Pulmonary artery endothelial cell (primary cell): Measurements from ENCODE around the gene SH2D3C. TPM values are rescaled to one million over a fixed set of nuclear protein-coding genes. Genes with fewer than 3 reads are reported as not detected.

Source experiments
- DNase-seq: peaks from one replicate; pipeline ENCODE4 v3.0.0-alpha.2; 2011; ENCODE audit warnings: low read depth, low spot score
- total RNA-seq: library from RNA; depleted of rRNA; stranded (reverse); fragments of >200 nt; gene quantifications from 2 replicates; pipeline ENCODE4 v1.2.3, GENCODE V29; 2014

SH2D3C gene
- total RNA-seq, 1 donor from 2014 or later: 58.3 TPM

DNA sequence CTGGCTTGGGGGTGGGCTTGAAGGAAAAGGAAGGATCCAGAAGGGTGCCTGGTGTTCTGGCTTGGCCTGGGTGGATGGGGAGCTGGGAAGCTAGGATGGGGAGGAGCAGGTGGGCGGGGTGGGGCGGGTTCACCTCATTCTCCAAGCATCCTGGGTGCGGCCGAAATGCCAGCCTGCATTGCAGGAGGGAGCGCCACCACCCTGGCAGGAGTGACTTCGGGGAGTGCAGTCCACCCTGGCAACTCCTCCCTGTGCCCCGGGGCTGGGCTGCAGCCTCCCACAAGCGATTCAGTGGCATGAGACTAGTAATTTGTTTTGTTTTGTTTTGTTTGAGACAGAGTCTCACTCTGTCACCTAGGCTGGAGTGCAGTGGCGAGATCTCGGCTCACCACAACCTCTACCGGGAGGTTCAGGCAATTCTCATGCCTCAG lies 57.1 kb downstream of the SH2D3C start:
- DNase-seq: no peak

DNA sequence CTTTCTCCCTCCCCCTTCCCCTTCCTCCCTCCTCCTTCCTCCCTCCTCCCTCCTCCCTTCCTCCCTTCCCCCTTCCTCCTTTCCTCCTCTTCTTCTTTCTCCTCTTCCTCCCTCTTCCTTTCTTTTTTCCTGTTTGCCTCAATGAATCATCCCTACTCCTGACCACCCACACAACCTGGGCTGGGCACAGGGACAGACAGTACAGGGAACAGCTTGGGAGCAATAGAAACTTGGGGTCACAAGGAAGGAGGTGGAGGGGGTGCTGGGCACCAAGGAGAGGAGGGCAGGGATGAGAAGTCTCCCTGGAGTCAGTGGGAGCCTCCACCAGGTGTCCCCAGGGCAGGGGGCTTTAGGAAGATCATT lies 57.6 kb downstream of the SH2D3C start:
- DNase-seq: no peak

DNA sequence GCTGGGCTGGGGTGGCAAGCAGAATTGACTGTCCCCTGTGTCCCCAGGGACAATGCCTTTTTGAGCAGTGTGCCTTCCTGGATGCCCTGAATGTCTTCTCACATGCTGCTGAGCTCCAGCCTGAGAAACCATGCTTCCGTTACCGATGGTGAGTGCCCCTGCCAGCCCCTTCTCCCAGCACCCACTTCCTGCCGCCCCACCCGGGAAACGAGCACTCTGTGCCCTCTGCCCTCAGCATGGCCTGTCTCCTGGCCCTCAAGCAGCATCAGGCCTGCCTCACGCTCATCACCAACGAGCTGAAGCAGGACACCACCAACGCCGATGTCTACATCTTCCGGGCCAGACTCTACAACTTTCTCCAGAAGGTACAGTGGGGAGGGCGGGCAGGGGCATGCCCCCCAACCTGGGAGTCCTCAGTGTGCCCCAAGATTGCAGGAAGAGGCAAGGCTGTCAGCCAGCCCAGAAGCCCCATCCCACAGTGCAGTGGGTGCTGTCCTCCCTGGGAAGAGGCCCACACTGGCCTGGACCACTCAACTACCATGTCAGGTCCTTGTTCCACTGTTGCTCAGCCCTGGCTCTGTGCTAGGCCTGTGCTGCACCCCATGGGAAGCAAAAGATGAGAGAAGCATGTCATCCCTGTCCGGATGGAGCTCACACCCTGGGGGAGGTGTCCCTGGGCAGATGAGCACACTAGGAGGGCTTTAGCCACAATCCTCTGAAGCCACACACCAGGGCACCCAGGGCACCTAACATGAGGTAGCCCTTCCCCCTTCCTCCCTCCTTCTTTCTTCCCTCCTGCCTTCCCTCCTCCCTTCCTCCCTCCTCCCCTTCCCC lies 58.2 kb downstream of the SH2D3C start:
- DNase-seq: no peak

DNA sequence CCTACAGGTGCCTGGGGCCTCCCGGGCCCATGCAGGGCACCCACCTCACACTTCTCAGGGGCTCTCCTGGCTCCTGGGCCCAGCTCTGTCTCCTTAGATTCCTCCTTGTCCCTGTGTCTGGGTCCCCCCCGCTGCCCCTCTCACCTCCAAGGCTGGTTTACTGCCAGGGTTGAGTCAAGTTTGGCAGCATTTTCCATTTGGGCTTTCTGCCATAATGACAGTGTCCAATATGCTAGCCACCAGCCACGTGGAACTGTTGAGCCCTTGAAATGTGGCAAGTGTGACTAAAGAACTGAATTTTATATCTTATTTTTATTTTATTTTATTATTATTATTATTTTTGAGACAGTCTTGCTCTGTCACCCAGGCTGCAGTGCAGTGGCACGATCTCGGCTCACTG lies 60.7 kb downstream of the SH2D3C start:
- no peak for DNase-seq

DNA sequence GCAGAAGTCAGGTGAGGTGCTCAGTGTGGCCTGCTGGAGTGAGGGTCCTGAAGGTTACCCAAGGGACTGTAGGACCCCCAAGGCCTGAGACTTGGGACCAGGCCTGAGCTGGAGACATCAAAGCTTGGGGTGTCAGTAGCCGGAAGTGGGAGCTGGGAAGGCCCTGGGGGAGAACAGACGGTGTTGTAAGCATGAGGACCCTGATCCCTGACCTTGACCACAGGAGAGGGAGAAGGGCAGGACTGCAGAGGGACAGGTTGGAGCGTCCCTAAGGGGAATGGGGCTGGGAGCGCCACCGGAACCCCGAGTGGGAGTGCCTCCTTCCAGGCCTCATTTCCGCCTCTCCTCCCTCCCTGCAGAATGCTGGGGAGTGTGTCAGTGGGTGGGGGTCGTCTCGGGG lies 62.1 kb downstream of the SH2D3C start:
- DNase-seq: no peak

DNA sequence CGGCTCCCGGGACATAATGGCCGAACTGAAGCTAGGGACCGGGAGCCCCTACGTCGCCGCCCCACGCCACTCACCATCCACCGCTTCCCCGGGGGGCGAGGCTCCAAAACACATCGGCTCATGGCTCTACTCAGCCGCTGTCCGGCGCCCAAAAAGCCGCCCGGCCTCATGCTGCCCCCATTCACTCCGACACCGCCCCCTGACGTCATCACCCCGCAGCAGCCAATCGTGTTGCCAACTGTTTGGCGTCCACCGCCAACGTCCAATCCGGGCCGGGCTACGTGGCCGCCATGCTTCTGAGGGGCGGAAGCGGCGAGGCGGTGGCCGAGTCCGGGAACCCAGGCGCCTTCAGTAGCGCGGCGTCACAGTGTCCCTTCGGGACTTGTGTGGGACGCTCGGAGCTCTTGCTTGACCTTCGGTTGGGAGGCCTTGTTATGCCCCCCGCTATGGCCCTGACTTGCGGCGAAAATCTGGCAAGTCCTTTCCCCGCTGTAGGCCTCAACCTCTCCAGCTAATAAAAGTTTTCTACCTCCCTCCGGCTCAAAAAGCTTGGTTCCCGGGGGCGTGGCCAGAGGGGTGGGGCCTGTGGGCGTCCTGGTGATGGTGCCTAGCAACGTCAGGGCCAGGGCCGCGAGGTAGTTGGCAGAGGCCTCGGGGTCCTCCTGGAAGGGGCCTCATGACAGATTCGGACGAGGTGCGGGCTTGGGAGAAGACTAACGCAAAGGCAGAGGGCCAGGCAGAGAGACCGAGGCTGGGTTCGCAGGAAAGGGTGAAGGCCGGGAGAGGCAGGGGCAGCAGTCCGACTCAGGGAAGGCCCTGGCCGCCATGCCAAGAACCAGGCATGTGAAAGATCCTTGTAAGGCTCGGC lies 62.8 kb downstream of the SH2D3C start, which contains the start of the genes PTRH1 and TTC16:
Gene PTRH1 (minus strand): TSS at position 194 of the 868 bp plus-strand sequence. CDS start 24 bp downstream, at position 170.
Gene TTC16 (plus strand): TSS at position 610 of the 868 bp plus-strand sequence. CDS start 67 bp downstream, at position 677.
- peak; percentile 78 for DNase-seq

DNA sequence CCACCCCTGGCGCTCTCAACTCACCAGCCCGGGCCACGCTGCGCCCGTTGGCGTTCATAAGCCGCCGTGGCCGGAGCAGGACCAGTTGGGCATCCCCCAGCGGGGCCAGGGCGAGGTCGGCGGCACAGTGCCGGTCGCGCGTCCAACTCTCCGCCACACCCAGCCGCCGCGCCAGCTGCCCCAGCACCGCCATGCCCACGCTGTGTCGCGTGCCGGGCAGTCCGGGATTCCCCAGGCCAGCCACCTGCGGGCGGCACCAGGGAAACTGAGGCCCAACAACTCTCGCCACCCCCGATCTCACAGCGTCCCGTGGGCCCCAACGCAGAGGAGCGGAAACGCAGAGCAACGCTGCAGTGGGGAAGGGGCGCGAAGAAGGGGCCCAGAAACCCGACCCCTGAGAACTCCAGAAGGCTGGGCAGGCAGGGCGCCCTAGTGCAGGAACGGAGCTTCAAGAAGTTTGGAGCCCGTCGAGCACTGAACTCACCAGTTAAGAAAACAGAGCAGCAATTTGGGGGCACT lies 63.5 kb downstream of the SH2D3C start:
- DNase-seq: no peak

DNA sequence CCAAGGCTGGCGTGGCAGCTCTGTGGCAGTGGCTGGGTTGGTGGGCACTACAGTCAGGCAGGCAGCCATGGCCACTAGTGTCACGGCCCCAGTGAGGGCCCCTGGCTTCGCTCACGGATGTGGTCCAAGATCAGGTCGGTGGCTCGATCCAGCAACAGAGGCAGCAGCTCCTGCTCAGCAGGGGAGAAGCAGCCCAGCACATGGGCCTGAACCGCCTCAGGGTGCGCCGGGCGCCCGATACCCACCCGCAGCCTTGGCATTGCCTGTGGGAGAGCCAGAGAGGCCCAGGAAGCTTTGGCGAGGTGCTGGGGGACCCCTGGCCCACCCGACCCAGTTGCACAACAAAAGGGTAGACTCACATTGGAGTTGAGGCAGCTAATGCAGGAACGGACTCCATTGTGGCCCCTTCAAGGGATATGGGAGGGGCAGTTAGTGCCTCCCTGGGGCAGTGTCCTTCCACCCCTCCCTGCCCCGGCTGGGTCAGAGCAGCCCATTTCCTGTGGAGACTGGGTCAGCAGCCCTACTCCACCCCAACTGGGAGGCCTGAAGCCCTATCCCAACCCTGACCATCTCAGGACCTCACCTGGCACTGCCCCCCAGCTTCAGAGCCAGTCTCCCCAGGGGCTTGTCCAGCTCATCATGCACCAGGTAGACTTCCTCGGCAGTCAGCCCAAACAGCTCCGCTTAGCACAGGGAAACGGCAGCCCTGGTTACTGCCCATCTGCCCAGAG lies 64.3 kb downstream of the SH2D3C start:
- DNase-seq: no peak

DNA sequence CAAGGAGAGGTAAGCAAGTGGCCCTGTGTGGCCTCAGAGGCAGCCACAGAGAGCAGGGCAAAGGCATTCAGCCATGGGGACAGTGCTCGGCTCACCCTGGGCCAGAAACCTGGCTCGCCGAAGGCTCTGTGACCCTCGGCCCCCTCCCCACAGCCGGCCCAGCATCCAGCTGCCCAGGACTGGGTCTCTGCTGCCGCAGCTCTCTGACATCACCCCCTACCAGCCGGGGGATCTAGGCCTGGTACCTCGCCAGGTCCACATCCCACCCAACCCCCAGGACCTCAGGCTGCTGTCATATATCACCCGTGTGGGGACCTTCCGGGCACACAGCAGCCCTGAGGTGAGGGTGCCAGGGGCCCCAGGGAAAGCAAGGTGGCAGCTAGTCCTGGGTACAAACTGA lies 65.6 kb downstream of the SH2D3C start:
- no peak for DNase-seq

DNA sequence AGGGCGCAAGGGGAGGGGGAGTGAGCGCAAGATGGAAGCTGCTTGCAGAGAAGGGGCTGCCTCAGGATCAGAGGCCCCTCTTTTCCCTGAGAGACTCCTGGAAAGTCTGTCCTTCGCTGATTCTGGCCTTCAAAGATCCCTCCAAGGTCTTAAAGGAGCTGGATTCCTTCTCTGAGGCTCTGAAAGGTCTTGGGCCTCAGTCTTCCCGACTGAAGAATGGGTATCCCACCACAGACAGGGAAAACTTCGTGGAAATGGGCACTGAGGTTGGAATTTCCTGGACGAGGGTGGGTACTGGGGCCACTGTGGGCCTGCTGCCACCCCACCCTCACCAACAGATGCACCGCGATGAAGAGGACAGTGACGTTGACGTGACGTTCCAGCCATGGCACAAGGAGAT lies 66.1 kb downstream of the SH2D3C start:
- DNase-seq: no peak

DNA sequence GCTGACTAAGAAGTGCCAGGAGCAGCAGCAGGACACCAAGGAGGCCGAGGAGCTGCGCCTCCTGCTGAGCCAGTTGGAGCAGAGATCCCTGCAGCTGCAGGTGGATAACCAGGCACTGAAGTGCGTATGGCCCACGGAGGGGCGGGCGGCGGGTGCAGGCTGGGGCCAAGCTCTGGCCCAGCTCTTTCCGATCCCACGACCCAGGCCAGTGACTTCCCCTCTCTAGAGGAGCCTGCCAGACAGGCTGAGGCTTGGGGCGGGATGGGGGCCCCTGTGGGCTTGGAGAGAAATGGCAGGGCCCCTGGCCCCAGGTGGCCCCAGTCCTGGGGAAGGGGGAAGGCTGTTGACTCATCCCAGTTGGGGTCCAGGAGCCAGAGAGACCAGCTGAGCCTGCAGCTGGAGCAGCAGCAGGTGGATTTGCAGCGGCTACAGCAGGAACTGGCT lies 66.6 kb downstream of the SH2D3C start:
- no peak for DNase-seq

DNA sequence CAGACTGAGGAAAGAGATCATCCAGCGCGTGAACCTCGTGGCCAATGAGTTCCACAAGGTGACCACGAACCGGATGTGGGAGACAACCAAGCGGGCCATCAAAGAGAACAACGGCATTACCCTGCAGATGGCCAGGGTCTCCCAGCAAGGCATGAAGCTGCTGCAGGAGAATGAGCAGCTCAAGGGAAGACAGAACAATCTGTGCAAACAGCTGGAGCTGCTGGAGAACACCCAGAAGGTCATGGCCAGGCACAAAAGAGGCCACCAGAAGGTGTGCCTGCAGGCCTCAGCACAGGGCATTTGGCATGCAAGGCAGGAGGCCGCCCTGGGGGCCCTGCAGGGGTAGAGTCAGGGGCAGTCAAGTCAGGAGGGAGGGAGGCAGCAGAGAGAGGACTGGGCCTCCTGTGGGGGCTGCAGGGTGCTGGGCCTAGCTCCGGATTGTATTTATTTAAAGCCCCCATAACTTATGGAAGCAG lies 67.2 kb downstream of the SH2D3C start:
- no peak for DNase-seq

DNA sequence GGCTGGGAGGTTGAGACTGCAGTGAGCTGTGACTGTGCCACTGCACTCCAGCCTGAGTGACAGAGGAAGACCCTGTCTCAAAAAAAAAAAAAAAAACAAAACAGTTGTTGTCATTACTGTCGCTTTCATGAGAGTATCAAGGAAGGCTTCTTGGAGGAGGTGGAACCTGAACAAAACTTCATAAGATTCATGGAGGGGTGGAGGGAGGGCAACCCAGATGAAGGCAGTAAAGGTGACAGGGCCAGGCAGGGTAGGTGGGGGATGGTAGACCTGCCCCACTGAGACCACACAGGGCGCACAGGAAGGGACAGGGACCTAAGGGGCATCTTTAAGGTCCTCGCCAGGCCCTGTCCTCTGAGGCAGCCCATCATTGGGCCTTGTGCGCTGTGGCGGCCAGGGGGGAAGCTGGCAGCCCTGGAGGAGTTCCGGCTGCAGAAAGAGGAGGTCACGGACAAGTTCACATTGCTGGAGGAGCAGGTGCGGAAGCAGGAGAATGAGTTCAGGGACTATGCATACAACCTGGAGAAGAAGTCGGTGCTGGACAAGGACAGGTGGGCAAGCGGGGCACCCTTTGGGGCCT lies 68.2 kb downstream of the SH2D3C start:
- no peak for DNase-seq

DNA sequence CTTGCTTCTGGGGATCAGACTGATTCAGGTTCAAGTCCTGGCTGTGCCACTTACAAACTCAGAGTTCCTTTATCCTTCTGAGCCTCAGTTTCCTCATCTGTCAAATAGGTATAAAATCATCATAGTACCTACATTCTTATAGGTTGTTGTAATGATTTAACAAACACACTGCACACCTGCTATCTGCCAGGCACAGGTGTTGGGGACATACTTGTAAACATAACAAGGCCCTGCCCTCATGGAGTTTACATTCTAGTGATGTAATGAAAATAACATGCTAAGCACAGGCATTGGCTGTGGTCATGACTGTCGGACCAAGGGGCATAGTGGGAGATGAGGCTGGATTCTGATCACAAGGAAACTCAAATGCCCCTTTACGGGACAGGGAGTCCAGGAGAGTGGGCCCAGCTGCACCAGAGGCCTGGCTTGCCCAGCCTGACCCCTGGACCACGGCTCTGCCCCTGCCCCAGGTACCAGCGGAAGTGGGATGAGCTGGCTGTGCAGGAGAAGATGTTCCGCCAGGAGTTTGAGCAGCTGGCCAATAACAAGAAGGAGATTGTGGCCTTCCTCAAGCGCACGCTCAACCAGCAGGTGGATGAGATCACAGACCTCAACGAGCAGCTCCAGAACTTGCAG lies 69.4 kb downstream of the SH2D3C start:
- no peak for DNase-seq

DNA sequence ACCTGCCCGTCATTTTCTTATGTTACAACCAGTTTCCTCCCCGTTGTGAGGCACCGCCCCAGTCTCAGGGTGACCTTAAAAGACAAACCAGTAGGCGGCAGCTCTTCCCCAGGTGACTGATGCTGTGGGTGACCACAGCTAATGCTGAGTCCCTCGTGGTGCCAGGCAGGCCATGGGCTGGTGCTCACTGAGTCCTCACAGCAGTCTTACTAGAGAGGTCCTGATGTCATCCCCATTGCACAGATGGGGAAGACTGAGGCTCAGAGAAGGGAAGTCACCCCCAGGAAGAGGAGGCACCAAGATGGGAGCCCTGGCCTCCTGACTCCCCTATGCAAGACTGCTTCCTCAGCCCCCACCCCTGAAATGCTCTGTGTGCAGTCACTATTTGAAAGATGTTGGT lies 70.7 kb downstream of the SH2D3C start:
- DNase-seq: no peak

DNA sequence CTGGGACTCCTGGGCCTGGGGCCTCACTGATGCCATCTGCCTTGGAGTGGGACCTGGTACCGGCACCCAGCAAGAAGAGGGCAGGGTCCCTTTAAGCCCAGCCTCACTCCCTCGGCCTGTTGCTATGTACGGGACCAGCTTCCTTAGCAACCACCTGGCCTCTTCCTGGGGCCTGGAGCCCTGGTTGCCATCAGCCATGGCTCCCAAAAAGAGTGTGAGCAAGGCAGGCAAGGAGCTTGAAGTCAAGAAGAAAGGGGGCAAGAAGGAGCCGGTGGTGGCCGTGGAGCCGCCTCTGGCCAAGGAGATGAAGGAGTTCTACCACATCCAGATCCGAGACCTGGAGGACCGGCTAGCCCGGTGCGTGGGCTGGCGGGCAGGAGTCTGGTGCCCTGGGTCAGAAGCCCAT lies 71.6 kb downstream of the SH2D3C start, which contains the start of gene CFAP157:
Gene CFAP157 (plus strand): TSS at position 153 of the 406 bp plus-strand sequence. CDS start 44 bp downstream, at position 197.
- DNase-seq: no peak

DNA sequence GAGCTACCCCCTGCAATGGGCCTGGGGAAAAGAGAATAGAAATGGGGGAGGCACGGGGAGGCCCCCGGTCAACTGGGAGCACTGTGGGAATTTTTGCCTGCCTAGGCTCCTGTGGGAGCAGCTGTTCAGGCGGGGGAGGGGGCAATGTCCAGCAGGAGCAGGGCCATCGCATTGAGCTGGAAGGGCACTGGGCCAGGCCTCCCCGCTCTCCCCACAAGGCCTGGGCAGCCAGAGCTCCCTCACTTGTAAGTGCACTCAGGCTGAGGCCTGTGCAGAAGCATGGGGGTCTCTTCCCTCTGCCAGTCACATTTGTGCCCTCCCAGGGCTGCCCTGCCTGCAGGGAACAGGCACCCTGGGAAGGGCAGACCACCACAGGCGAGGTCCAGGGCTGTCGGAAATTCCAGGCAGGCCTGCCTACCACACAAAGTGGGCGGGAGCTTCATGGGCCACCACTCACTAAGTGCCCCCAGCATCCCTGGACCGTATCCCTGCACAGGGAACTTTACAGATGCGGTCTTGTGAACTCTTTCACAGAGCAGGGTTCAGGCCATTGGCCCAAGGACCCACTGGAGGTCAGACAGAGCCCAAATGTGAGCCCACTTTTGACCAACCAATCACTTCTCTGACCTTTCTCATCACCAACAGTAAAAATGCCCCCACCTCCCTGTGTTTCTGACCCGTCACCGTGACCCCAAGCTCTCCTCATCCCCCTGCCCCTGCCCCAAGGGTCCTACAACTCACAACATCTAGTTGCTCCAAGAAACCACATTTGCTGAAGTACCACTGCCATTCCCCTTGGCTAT lies 72.7 kb downstream of the SH2D3C start:
- no peak for DNase-seq

DNA sequence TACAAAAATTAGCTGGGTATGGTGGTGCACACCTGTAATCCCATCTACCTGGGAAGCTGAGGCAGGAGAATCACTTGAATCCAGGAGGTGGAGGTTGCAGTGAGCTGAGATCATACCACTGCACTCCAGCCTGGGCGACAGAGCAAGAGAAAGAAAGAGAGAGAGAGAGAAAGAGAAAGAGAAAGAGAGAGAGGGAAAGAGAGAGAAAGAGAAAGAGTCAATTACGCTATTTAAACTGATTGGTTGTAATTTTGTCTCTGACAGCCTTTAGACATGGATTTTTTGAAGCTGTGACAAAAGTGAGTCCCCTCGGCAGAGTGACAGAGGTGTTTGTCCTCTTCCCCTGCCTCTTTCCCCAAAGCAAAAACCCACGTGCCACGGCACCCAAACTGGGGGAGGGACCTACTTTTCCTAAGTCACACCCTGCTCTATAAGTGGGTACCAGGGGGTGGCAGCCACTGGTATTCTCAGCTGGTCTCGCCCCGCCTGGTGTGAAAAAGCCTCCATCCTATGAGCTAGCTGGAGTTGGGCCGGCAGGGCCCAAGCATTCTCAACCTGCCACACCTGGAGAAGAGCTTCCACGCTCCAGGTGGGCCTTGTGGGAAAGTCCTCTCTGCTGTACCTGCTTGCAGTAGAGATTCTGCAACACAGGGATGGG lies 75.0 kb downstream of the SH2D3C start:
- no peak for DNase-seq
